Stimulated activated CD4-positive, alpha-beta T cell treated with anti-CD3 and anti-CD28 coated beads, Interleukin-2, amount 100 ng/mL, for 4 hours (primary cell): Measurements from ENCODE around the gene ALOX5.
"Not testable (repeated sequence)": the region's sequence is repeated elsewhere in the genome, so short reads cannot be mapped to it uniquely, and the experiment has no call there.

Source experiments
- DNase-seq: peaks from one replicate; pipeline ENCODE4 v3.0.0-alpha.2; 2020; ENCODE audit warnings: low read depth

Gene ALOX5

DNA sequence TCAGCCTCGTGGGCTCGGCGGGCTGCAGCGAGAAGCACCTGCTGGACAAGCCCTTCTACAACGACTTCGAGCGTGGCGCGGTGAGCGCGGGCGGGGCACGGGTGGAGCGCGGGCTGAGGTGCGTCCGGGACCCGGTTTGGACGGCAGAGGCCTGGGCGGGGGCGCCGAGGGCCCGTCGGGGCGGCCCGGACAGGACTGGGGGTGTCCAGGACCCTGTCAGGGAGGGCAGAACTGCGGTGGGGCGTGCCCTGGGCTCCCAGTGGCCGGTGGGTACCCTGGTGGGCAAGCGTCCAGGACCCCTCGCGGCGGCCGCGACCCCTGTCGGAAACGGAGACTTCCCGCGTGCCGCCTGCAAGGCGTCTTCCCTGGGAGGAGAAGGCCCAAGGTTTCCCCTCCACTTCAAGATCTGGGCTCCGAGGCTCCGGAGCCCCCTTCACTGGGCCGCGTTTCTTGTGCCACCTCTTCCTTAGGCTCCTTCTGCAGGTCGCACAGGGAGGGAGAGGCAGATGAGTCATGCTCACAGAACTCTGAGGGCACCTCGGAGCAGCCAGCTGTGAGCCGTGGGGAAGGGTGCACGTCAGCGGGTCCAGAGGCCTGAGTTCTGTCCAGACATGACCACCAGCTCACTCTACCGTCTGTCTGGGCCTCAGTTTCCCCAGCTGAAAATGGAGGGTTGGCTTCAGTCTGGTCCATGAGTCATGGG, 485 bp downstream of the ALOX5 start:
- DNase-seq = no peak

DNA sequence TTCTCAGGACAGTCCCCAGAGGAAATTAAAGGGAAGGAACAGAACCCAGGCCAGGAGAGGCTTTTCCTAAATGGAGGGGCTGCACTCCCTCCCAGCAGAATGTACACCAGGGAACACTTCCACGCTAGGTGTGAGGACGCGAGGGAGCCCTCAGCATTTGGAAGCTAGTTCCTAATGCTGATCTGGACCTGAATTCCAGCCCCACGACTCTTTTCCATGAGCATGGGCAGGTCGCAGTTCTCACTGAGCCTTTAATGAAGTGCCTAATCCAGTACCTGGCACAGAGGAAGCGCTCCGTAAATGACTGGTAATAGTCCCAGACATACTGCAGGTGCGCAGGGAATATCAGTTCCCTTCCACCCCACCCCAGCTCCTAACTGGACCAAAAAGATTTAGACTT, 1.1 kb downstream of the ALOX5 start:
- no peak for DNase-seq

DNA sequence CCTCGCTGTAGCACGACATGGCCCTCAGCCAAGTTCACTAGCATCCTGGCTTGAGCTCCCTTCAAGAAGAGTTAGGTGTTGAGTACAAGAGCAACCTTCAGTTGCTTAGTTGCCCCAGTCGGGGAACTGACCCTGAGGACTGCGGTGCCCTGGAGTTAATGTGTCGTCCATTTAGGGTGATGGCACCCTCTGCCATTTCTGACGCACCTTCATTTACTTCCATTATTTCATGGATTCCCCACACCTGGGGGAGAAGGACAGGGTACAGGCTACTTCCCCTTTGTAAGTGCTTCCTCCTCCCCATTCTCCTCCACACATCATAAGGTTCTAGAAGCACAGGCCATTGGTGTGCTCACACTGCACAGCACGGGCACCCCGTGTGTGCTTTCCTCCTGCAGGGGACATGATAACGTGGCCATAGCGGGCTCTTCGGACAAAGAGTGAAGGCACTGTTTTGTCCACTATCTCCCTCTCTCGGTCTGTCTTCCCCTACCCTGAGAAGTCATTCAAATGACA, 1.8 kb downstream of the ALOX5 start:
- DNase-seq = no peak

DNA sequence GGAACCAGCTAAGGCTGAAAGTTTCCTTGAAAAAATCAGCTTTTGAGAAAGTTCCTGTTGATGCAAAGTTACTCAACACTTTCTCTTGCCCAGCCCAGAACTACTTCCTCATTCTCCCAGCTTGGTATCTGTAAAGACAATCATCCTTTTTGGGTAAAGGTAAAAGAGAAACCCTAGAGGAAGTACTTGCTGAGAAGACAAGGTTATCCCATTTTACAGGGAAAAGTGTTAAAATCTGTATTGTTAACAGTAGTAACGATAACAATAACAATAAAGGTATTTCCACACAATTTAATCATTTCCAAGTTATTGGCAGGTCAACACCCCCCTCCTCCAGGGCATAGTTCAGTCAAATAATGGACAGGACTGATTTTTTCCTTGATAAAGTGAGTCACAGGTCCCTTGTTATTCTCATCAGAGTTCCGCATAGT, 2.4 kb downstream of the ALOX5 start:
- no peak for DNase-seq

DNA sequence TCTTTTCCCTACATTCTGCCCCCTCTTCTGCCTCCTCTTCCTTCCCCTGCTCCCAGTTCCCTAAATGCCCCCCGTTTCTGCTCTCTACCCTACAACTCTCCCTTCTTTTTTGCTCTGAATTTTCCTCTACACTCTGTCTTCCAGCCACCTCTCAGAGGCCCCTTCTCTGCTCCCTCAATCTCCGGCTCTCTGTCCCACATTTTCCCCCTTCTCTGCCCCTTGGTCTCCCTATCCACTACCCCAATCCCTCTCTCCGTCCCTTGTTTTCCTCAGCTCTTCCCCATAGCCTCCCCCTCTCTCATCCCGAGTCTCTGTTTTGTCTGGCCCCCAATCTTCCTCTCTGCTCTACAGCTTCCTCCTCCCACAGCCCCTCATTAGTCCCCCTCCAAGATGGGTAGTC, 3.3 kb downstream of the ALOX5 start:
- DNase-seq = no peak

DNA sequence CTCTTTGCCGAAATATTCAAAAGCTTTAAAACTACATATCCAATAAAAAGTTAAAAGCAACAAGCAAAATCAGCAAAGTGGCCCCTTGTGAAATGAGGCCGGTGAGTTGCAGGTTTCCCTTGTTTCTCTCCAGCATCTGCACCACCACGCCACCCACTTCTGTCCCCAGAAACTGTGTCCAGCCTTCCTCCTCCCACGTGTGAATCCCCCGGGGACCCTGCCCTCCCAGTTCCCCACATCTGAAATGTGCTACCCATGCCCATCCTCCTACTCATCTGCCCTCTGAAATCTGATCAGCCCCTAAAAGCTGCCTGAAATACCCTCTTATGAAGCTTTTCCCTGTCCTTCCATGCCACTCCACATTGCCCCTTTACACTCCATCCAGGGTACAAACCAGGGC, 3.8 kb downstream of the ALOX5 start:
- DNase-seq = no peak

DNA sequence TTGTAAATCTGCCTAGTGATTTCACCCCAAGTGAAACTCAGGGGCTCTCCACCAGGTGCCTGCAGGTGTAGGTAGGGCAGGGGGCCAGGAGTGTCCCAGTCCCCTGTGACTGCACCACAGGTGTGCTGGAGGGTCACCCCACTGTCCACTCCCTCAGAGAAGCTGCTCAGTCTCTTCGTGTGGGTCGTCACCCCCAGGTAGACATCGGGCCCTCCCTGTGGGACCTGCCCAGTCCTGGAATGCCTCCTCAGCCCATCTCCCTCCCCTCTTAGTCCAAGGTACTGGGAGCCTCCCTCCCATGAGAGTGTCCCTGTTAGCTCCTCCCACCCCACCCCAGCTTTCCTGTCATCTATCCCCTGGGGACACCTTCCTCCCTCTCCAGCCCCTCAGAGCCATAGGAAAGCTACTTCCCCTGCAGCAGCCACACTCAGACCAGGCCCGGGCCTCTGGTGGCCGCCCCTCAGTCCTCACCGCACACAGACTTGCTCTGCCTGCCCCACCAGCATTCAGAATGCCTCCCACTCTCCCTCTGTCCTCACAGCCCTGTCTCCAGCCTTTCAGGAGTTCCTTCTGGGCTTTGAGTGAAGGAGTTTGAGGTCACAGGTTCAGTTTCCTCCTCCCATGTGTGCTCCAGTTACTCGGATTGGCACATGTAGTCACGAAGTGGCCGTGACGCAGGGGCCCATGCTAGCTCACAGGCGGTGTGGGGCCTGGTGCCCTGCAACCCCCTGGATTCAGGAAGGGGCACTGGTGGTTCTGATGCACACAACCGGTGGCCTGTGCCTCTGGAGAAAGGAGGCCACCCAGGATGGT, 5.1 kb downstream of the ALOX5 start:
- DNase-seq = no peak

DNA sequence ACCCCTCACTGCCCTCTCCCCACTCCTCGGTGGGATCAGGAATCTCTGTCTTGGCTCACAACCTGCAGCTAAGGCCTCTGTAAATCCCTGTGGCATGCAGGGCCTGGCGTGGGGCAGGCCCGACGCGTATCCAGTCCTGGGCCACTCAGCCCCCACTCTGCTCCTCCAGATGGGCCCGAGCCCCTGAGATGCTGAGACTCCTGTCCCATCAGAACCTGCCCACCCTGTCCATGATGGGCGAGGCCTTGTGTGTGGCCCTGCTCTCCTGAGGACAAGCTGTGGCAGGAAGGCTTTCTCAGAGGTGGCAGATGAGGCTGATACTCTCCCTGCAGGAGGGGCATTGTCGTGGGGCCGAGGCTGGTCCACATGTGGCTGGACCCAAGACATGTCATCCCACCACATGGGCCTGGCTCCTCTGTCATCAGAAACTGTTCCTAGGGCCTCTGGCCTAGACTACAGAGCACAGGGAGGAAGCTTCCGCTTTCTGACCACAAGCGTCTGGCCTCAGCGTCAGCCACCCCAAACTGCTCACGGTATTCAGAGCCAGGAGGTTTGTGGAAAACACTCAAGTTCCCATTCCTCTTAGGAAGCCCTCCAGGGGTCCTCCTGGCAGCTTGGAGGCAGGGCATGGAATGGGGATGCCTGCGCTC, 6.0 kb downstream of the ALOX5 start:
- DNase-seq = no peak

DNA sequence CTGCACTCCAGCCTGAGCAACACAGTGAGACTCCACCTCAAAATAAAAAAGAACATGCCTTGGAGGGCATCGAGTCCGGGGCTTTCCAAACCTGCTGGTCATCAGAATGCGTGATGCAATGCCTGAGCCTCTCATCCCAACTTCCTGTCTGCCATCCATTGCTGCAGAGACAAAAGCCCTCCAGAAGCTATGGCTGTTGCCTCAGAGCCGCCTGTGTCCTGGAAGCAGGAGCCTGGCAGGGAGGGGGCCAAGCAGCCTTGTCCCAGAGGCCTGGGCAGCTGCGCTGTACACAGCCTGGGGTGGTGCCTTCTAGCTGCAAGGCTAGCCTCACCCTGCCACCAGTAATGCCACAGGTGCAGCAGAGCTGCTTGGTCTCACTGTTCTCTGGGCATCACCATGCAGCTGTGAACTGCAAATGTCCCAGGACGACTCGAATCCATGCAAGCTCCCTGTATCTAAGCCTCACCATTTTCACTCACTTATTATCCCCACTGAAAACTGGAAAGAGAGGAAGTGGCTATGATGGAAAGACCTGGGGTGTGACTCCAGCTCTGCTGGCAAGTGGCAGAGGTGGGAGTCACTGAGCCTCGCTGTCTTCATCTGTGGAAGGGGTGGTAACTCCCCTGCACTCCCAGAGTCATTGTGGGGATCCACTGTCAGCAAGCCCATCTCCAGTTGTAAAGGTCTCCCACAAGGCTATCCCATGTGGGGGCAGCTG, 7.0 kb downstream of the ALOX5 start:
- DNase-seq = no peak

DNA sequence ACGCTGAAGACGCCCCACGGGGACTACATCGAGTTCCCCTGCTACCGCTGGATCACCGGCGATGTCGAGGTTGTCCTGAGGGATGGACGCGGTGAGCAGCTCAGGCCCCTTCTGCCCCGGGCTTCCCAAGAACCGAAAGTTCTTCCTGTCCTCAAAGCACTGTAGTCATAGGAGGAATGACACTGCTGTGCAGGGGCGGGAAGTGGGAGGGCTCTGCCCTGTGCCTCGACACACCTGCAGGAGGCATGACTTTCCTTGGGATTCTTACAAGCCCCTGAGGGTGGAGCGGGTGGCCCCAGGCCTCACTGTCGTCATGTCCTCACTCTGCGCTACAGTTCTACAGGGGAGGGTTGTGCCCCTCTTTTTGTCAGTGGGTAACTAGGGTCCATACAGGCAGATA, 8.6 kb downstream of the ALOX5 start:
- DNase-seq = no peak

DNA sequence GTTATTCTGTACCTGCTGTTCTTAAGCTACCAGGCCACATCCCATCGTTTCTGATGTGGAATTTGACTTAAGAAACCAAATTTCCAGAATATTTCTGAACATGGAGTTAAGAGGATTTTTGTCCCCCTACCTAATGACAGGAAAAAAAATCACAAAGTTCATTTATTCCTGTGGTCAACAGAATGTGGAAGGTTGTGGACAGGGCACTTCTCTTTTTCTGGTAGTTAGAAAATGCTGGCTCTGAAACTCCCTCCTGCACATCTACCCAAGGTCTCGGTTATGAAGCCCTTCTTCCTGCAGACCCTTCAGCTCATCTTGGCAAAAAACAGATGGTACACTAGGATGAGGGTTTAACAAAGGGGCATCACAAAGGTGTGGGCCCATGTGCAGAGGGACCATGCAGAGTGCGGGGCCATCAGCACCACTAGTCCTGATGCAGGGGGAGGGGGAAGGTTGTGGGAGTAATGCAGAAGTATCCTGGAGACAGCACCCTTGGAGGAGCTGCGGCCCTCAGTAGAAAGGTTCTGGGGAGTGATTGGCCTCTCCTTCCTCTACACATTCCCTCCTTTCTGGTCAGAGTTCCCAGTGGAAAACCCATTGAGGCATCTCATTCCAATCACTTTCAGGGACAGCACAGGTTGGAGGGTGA, 9.8 kb downstream of the ALOX5 start:
- no peak for DNase-seq

DNA sequence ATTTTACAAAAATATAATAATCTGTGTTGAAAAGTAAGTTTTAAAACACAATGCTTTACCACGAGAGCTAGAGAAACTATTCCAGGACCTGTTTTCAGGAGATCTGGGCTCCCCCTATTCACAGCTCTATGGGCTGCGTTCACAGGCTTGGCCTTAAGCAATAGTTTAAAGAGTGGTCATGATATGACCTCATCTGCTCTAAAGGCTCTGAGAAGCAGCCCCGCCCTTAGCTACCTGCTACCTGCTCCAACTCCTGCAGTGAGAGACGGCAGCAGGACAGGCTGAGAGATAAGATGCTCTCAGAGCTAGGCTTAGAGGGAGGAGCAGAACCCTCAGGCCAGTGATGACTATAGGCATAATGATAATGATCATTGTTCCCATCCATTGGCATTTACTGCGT, 12.6 kb downstream of the ALOX5 start:
- no peak for DNase-seq

DNA sequence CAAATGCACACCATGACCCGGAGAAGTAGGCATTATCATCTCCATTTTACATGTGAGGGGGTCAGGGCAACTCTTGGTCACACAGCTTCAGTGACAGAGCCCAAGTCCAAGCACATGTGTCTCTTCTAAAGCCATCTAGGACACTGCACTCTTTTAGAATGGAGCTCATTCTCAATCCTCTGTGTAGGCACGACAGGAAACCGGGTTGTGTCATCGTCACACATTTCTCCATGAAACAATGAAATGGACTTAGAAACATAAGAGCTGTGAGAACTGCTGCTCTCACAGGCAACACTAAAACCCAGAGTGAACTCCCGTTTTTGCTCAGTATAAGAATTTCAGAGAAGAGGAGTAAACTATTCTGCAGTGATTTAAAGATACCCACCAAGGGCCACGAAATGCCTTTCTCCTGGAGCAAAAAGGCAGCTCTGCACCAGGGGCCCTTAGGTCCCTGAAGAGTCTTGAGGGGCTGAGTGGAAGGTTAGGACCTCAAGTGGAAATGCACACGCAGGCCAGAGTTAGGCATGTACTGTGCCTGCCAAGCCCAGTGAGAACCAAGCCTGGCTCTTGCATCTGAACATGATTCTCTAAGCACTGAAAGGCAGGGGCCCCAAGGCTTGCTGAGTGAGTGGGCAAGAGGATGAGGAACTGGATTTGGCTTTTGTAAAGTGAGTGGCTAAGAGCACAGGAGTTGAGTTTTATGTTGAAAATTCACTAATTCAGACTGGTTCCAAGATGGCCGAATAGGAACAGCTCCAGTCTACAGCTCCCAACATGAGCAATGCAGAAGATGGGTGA, 13.3 kb downstream of the ALOX5 start:
- DNase-seq = no peak

DNA sequence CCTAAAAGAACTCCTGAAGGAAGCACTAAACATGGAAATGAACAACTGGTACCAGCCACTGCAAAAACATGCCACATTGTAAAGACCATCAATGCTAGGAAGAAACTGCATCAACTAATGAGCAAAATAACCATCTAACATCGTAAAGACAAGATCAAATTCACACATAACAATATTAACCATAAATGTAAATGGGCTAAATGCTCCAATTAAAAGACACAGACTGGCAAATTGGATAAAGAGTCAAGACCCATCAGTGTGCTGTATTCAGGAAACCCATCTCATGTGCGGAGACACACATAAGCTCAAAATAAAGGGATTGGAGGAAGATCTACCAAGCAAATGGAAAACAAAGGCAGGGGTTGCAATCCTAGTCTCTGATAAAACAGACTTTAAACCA, 15.7 kb downstream of the ALOX5 start:
- DNase-seq = not testable (repeated sequence)

DNA sequence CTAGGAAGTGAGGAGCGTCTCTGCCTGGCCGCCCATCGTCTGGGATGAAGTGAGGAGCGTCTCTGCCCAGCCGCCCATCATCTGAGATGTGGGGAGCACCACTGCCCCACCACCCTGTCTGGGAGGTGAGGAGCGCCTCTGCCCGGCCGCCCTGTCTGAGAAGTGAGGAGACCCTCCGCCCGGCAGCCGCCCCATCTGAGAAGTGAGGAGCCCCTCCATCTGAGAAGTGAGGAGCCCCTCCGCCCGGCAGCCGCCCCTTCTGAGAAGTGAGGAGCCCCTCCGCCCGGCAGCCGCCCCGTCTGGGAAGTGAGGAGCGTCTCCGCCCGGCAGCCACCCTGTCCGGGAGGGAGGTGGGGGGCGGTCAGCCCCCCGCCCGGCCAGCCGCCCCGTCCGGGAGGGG, 17.6 kb downstream of the ALOX5 start:
- DNase-seq = not testable (repeated sequence)

DNA sequence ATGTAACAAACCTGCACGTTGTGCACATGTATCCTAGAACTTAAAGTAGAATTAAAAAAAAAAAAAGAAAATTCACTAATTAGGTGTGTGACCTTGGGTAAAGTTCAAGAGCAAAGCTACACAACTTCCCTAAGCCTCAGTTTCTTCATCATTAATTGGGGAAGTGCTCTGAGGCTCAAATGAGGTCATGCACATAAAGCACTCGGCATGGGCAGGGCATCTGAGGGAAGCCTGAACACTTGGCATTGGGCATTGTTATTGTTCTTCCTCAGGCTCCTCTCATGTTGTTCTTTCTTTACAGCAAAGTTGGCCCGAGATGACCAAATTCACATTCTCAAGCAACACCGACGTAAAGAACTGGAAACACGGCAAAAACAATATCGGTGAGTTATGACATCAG, 21.5 kb downstream of the ALOX5 start:
- DNase-seq = no peak

DNA sequence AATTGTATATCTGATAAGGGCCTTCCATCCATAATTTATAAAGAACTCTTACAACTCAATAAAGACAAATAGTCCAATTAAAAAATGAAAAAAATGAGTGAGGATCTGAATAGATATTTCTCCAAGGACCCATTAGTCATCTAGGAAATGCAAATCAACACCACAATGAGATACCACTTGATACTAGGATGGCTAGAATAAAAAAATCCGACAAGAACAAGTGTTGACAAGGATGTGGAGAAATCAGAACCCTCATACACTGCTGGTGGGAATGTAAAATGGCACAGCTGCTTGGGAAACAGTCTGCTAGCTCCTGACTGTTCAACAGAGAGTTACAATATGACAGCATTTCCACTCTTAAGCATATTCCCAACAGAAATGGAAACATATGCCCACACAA, 24.6 kb downstream of the ALOX5 start:
- DNase-seq = no peak

DNA sequence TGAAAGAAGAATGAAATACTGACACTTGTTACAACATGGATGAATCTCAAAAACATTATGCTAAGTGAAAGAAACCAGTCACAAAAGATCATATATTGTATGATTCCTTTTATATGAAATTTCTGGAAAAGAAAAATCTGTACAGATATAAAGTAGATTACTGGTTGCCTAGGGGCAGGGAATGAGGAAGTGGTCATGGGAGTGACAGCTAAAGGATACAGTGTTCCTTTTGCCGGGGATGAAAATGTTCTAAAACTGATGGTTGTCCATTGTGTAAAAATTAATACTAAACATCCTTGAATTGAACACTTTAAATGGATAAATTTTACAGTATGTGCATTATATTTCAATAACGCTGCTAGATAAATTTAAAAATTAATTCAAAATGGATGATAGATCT, 25.1 kb downstream of the ALOX5 start:
- DNase-seq = no peak

DNA sequence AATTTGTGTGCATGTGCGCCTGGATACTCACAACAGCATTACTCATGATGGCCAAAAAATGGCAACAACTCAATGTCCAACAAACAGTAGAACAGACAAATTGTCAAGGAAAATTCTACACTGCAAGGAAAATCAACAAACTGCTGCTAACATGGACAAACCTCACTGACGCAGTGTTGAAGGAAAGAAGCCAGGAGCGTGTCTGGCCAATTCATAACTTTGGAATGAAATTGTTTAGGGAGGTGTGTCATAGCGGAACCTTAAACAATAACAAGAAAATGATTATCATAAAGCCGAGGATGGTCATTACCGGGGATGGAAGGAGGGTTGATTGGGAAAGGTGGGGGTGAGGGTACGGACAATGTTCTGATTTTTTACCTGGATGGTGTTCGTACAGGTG, 29.1 kb downstream of the ALOX5 start:
- no peak for DNase-seq

DNA sequence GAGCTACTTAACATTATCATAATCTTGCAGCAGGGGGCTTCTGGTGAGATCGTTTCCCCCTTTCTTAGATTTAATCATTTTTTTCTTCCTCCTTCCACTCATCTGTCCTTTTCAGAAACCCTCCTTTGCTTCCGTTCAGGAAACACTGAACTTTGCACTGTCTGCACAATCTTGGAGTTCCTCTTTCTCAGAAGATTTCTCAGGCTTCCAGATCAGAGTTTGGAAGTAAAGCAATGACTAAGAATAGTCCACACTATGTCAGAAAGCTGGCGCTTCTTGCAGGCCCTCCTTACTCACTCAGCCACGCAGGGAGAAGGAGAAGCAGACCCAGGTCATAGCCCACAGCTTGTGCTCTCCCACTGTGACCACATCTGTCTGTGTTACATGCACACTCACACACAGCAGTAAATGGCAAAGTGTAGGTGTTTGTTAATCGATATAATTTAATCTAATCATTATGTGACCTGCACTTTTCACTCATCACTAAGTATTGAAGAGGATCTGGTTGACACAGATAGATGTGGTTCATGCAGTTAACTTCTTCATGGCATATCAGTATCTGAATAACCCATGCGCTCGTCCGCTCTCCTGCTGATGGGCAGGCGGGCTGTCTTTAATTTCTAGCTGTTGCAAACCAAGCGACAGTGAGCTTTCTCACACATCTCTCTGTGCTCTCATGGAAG, 30.2 kb downstream of the ALOX5 start:
- DNase-seq = no peak

DNA sequence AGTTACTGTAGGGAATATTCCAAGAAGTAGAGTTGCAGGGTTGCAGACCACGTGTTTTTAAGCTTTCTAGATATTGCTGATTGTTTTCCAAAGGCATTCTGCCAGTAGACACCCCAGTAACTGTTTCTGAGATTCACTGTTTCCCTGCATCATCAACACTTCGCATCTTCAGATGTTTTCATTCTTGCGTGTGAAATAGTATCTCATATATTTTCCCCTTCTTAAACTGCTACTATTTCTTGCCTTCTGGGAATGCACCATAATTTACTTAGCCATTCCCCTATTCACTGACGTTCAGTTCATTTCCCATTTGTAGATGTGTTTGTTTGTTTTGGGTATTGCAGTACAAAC, 30.7 kb downstream of the ALOX5 start:
- DNase-seq = no peak
